Bronchial epithelial cell (primary cell): ENCODE measurements around the gene HAUS8. TPM values are rescaled to one million over a fixed set of nuclear protein-coding genes. Genes with fewer than 3 reads are reported as not detected.

Experiments used
- DNase-seq: peaks from one replicate; pipeline ENCODE4 v3.0.0-alpha.2; 2010; ENCODE audit warnings: low read depth
- FAIRE-seq: peaks from 2 replicates; lab custom pipeline; 2011; peaks lifted over from hg19 to GRCh38; lab: Jason Lieb, UNC
- H3K27me3 ChIP-seq: 2 replicates; pipeline ENCODE4 v1.5.1; 2011; ENCODE audit warnings: low read length; ENCODE audit not compliant: control insufficient read depth, insufficient read depth
- H3K36me3 ChIP-seq: 2 replicates; pipeline ENCODE4 v1.5.1; 2011; ENCODE audit warnings: low read length; ENCODE audit not compliant: control insufficient read depth, insufficient read depth
- H3K4me3 ChIP-seq: 2 replicates; pipeline ENCODE4 v1.5.1; 2011; ENCODE audit warnings: mild to moderate bottlenecking, low read depth, low read length, control low read depth
- CTCF ChIP-seq: IDR thresholded peaks from 2 replicates; pipeline ENCODE4 v1.5.1; 2011; ENCODE audit warnings: mild to moderate bottlenecking, moderate library complexity, low read length, control low read depth, inconsistent platforms; ENCODE audit not compliant: insufficient read depth, severe bottlenecking
- total RNA-seq: library from RNA; depleted of rRNA; stranded (reverse); fragments of >200 nt; gene quantifications from 2 replicates; pipeline ENCODE4 v1.2.1, GENCODE V29; 2014

The HAUS8 gene
- total RNA-seq, 1 donor from 2014 or later = 1.3 TPM

- H3K4me3 ChIP-seq = no peak overlapping the region
- DNase-seq (no peak), FAIRE-seq (no peak)
- no peaks in the 10 kb centered on the region for H3K36me3 ChIP-seq
- H3K27me3 ChIP-seq = no peaks in the 10 kb centered on the region
- TF ChIP-seq CTCF = no peak
Observed at GRCh38 chr19:17045907-17046502, 29.2 kb downstream of the HAUS8 start.

DNA sequence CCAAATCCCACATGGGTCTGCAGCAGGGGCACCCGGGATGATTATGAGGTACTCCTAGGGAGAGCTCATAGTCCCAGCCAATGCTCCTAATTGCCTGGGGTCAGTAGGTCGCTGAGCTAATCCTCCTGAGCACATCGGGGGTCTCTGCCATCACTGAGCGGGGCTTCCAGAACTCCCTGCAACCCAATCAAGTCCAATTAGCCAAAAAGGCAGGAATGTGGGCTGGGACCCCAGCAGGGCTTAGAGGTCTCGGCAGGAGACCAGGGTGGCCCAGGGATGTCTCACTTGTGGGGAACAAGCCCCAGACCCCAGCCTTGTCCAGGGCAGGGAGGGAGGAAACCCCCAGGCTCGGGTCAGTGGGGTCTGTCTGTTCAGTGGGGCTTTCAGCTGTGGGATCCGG lies 31.5 kb downstream of the HAUS8 start:
- FAIRE-seq (no peak), DNase-seq (no peak)
- TF ChIP-seq CTCF = no peak
- H3K27me3 ChIP-seq = no peaks in the 10 kb centered on the region
- no peaks in the 10 kb centered on the region for H3K36me3 ChIP-seq
- H3K4me3 ChIP-seq = no peak overlapping the region

- Histone ChIP-seq H3K27me3 (no peaks in the 10 kb centered on the region), H3K36me3 (no peaks in the 10 kb centered on the region), H3K4me3 (no peak overlapping the region)
- FAIRE-seq (no peak), DNase-seq (no peak)
- no peak for TF ChIP-seq CTCF
Observed at GRCh38 chr19:17041976-17042375, 33.3 kb downstream of the HAUS8 start.

DNA sequence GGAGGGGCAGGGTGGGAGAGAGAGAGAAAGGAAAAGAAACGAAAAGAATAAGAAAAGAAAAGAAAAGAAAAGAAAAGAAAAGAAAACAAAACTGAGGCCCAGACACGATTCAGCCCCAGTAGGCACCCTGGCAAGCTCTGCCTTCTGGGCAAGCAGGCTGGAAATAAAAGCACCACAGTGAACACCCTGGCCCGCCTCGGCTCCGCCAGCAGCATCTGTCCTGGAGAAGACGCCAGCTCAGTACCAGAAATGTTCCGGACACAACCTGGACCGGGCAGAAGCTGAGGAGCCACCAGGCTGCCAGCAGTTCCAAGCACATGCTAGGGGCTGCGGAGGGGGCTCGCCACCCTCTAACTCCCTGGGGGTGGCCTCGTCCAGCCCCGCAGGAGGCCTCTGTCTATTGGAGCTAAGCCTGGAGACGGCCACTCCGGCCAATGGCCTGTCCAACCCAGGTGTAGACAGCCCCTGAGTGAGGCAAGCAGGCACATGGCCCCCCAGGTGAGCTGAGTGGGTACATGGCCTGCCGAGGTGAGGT lies 37.2 kb downstream of the HAUS8 start:
- H3K27me3 ChIP-seq = no peaks in the 10 kb centered on the region
- DNase-seq (no peak), FAIRE-seq (no peak)
- H3K36me3 ChIP-seq = no peaks in the 10 kb centered on the region
- no peak overlapping the region for H3K4me3 ChIP-seq
- TF ChIP-seq CTCF = no peak

- no peak for DNase-seq
- no peaks in the 10 kb centered on the region for H3K27me3 ChIP-seq
- no peak overlapping the region for H3K4me3 ChIP-seq
- no peaks in the 10 kb centered on the region for H3K36me3 ChIP-seq
- peak; percentile 28 for FAIRE-seq
- TF ChIP-seq CTCF = no peak
Observed at GRCh38 chr19:17037184-17037583, 38.1 kb downstream of the HAUS8 start.

DNA sequence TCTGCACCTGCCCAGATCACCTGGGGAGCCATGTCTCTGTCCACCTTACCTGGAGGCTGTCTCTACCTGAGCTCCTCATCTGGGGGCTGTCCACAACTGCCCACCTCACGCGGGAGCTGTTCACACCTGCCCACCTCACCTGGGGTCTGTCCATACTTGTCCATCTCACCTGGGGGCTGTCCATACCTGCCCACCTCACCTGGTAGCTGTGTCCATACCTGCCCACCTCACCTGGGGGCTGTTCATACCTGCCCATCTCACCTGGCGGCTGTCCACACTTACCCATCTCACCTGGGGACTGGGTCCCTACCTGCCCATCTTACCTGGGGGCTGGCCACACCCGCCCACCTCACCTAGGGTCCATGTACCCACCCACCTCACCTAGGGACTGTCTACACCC lies 38.6 kb downstream of the HAUS8 start:
- DNase-seq (no peak), FAIRE-seq (peak; percentile 36)
- Histone ChIP-seq H3K27me3 (no peaks in the 10 kb centered on the region), H3K4me3 (no peak overlapping the region), H3K36me3 (no peaks in the 10 kb centered on the region)
- no peak for TF ChIP-seq CTCF
